ENCODE results near the gene SYT8.

SYT8 gene

GRCh38 chr11:1882265-1883238 lies 47.8 kb downstream of the SYT8 start:
- no peak for TF ChIP-seq GATA2 (IDR thresholded peaks at IDR 0.05; ENCODE audit: low read depth, low read length)
- TF ChIP-seq GATA3 (IDR thresholded peaks at IDR 0.05; ENCODE audit: low read depth, low read length): no peak

- TF ChIP-seq GATA3 (IDR thresholded peaks at IDR 0.05; ENCODE audit: low read depth, low read length) (no peak), GATA2 (IDR thresholded peaks at IDR 0.05; ENCODE audit: low read depth, low read length) (no peak)
Measured at GRCh38 chr11:1883346-1884302, 48.8 kb downstream of the SYT8 start.

GRCh38 chr11:1884303-1884700 lies 49.5 kb downstream of the SYT8 start:
- no peak for TF ChIP-seq GATA2 (IDR thresholded peaks at IDR 0.05; ENCODE audit: low read depth, low read length)
- no peak for TF ChIP-seq GATA3 (IDR thresholded peaks at IDR 0.05; ENCODE audit: low read depth, low read length)
